DOHH2 (cell line): Measurements from ENCODE around the gene UNC5B.

ENCODE experiments used
- H3F3A ChIP-seq: fragments of 200-600 bp; sonication (generic), shearing (Covaris generic); 2 replicates; pipeline ENCODE4 v1.6.0; 2016; ENCODE audit warnings: antibody characterized with exemption, mild to moderate bottlenecking; ENCODE audit not compliant: control insufficient read depth, insufficient read depth
- H3K27ac ChIP-seq: fragments of 200-600 bp; sonication (generic); 2 replicates; pipeline ENCODE4 v1.5.1; 2014; ENCODE audit warnings: low read depth, mild to moderate bottlenecking, low read length, moderate library complexity
- H3K27me3 ChIP-seq: fragments of 200-600 bp; sonication (generic); 2 replicates; pipeline ENCODE4 v1.6.1; 2014; ENCODE audit warnings: mild to moderate bottlenecking, low read length, mixed read lengths; ENCODE audit not compliant: control insufficient read depth
- H3K36me3 ChIP-seq: fragments of 200-600 bp; sonication (generic); 2 replicates; pipeline ENCODE4 v1.6.1; 2014; ENCODE audit warnings: mild to moderate bottlenecking, low read length, moderate library complexity, mixed read lengths; ENCODE audit not compliant: control insufficient read depth
- H3K4me1 ChIP-seq: fragments of 200-600 bp; sonication (generic); 2 replicates; pipeline ENCODE4 v1.6.1; 2014; ENCODE audit warnings: mild to moderate bottlenecking, low read length, mixed read lengths; ENCODE audit not compliant: control insufficient read depth
- H3K4me2 ChIP-seq: fragments of 200-600 bp; sonication (generic); 2 replicates; pipeline ENCODE4 v1.6.0; 2014; ENCODE audit warnings: mild to moderate bottlenecking, low read length, moderate library complexity
- H3K4me3 ChIP-seq: fragments of 200-600 bp; sonication (generic); 2 replicates; pipeline ENCODE4 v1.5.1; 2014; ENCODE audit warnings: mild to moderate bottlenecking, low read length, mixed read lengths
- H3K79me2 ChIP-seq: fragments of 200-600 bp; sonication (generic); 2 replicates; pipeline ENCODE4 v1.6.1; 2014; ENCODE audit warnings: mild to moderate bottlenecking, low read length, mixed read lengths; ENCODE audit not compliant: control insufficient read depth
- H3K9me2 ChIP-seq: fragments of 200-600 bp; sonication (generic); replicated peaks from 2 replicates; pipeline ENCODE4 v1.6.1; 2014; ENCODE audit warnings: mild to moderate bottlenecking, low read length, mixed read lengths; ENCODE audit not compliant: control insufficient read depth
- H3K9me3 ChIP-seq: fragments of 200-600 bp; sonication (generic); 2 replicates; pipeline ENCODE4 v1.6.1; 2014; ENCODE audit warnings: antibody characterized with exemption, low read length, mixed read lengths; ENCODE audit not compliant: control insufficient read depth, insufficient read depth
- H4K20me1 ChIP-seq: fragments of 200-600 bp; sonication (generic); 2 replicates; pipeline ENCODE4 v1.6.0; 2014; ENCODE audit warnings: low read depth, mild to moderate bottlenecking, antibody characterized with exemption, low read length, moderate library complexity; ENCODE audit not compliant: control insufficient read depth, insufficient read depth
- EZH2phosphoT487 ChIP-seq: fragments of 200-600 bp; sonication (generic); IDR thresholded peaks from 2 replicates; pipeline ENCODE4 v1.6.1; 2017; ENCODE audit warnings: borderline replicate concordance, mild to moderate bottlenecking, antibody characterized with exemption, low read length, moderate library complexity, mixed read lengths
- TF ChIP-seq, protein P1 (sequence below): fragments of 200-600 bp; sonication (generic); IDR thresholded peaks from one replicate; pipeline ENCODE4 v1.5.1; 2014; ENCODE audit warnings: antibody characterized with exemption, mild to moderate bottlenecking, low read depth, low read length; ENCODE audit not compliant: poor library complexity, severe bottlenecking

UNC5B gene

DNA sequence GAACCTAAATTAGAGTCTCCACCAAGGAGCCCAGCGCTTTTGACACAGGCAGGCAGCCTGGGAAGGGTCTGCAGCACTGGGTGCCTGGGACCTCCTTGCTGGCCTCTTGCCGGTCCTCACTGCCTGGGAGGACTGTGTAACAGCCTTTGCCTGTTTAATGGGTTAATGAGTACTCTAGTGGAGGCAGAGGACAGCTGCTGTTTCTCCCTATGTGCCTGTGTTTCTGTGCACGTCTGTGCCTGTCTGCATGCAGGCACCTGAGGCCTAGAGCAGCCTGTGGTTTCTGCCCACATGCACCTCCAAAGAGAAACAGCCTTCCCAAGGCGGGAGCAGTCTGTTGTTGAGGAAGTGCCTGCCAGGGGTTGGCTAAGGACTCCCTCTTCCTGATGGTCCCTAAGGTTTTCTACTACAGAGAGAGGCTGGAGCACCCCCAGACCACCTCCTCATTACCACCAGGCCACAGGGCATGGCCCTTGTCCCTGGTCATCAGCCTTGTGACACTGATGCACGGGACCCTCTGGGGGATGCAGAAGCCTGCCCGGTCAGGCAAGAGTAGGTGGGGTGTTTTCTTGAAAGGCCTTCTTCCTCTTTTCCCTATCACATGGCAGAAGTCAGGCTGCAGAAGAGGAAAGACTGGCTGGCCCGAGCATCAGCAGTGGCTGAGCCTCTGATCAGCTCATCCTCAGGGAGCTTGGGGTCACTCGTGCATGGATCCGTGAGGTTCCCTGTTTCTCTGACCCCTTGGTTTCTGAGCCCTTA lies 120.9 kb downstream of the UNC5B start:
- Histone ChIP-seq H3K4me3 (no peak overlapping the region), H3K79me2 (no peaks in the 10 kb centered on the region), H3K4me1 (0 out of 2 replicates have a peak, but pooled peaks cover 3% of the 10 kb centered on the region), H3K9me3 (no peaks in the 10 kb centered on the region), H3K4me2 (no peak overlapping the region), H3K9me2 (no peaks in the 10 kb centered on the region), H3K27ac (no peak overlapping the region), H3F3A (no peaks in the 10 kb centered on the region), H3K36me3 (no peaks in the 10 kb centered on the region), H3K27me3 (no peaks in the 10 kb centered on the region), H4K20me1 (no peaks in the 10 kb centered on the region)
- TF ChIP-seq, protein P1, sequence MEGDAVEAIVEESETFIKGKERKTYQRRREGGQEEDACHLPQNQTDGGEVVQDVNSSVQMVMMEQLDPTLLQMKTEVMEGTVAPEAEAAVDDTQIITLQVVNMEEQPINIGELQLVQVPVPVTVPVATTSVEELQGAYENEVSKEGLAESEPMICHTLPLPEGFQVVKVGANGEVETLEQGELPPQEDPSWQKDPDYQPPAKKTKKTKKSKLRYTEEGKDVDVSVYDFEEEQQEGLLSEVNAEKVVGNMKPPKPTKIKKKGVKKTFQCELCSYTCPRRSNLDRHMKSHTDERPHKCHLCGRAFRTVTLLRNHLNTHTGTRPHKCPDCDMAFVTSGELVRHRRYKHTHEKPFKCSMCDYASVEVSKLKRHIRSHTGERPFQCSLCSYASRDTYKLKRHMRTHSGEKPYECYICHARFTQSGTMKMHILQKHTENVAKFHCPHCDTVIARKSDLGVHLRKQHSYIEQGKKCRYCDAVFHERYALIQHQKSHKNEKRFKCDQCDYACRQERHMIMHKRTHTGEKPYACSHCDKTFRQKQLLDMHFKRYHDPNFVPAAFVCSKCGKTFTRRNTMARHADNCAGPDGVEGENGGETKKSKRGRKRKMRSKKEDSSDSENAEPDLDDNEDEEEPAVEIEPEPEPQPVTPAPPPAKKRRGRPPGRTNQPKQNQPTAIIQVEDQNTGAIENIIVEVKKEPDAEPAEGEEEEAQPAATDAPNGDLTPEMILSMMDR = no peak
- no peak for TF ChIP-seq EZH2phosphoT487

DNA sequence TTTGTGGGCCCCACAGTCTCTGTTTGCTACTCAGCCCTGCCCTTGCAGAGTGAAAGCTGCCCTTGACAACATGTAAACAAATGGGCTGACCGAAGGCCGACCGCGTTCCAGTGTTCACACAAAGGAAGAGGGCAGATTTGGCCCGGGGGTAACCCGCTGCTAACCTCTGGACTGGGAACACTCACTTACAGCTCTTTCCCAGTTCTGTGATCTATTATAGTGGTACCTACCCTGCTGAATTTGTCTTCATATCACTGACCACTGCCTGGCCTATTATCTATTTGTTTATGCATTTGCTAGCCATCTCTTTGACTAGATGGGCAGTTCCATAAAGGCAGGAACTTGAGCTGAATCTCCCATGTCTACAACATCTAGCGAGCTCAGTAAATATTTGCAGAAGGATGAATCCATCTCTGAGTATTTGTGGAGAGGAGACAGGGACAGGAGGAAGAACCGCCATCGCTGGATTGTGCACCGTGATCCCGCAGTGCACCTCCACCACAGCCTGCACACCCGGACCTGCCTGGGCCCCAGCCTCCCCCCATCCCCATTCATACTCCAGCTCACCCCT lies 121.9 kb downstream of the UNC5B start:
- H3K27ac ChIP-seq = no peak overlapping the region
- H3K9me2 ChIP-seq = no peaks in the 10 kb centered on the region
- H3K9me3 ChIP-seq = no peaks in the 10 kb centered on the region
- TF ChIP-seq EZH2phosphoT487 = no peak
- TF ChIP-seq, protein P1 = no peak
- H3K27me3 ChIP-seq = no peaks in the 10 kb centered on the region
- H3K4me3 ChIP-seq = no peak overlapping the region
- H3K4me1 ChIP-seq = 0 out of 2 replicates have a peak, but pooled peaks cover 3% of the 10 kb centered on the region
- H3K79me2 ChIP-seq = no peaks in the 10 kb centered on the region
- H3K36me3 ChIP-seq = no peaks in the 10 kb centered on the region
- H3K4me2 ChIP-seq = no peak overlapping the region
- H3F3A ChIP-seq = no peaks in the 10 kb centered on the region
- H4K20me1 ChIP-seq = no peaks in the 10 kb centered on the region

DNA sequence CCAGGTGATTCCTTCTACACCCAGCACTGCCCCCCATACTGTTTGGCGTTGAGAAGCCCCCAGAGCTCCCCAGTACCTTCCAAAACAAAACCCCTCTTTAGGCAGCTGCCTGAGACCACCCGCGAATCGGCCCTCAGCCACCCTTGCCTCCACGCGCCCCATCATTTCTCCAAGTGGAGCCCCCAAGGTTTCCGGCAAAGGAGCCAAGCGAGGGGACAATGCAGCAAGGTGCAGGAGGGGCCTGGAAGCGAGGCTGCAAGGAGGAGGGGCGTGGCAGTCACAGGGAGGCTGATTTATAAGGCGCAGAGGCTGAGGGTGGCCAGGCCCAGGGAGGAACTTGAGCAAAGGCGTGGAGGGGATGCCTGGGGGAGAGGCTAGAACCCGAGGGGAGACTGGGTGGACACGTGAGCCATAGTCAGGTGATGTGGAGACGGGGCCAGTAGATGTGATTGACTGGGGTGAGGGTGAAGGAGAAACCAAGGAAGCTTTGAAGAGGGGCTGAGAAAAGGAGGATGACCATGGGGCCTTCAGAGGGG lies 122.9 kb downstream of the UNC5B start:
- Histone ChIP-seq H3K9me3 (no peaks in the 10 kb centered on the region), H3K27me3 (no peaks in the 10 kb centered on the region), H3F3A (no peaks in the 10 kb centered on the region), H3K4me2 (no peak overlapping the region), H3K9me2 (no peaks in the 10 kb centered on the region), H4K20me1 (no peaks in the 10 kb centered on the region), H3K79me2 (no peaks in the 10 kb centered on the region), H3K36me3 (no peaks in the 10 kb centered on the region), H3K4me3 (no peak overlapping the region), H3K27ac (no peak overlapping the region), H3K4me1 (0 out of 2 replicates have a peak, but pooled peaks cover 3% of the 10 kb centered on the region)
- TF ChIP-seq, protein P1 = no peak
- no peak for TF ChIP-seq EZH2phosphoT487
